ENCODE results near the gene ANKRD36B.
"Not testable (repeated sequence)": the region's sequence is repeated elsewhere in the genome, so short reads cannot be mapped to it uniquely, and the experiment has no call there.

The ANKRD36B gene

GRCh38 chr2:97548536-97548935, 41.1 kb downstream of the ANKRD36B start:
- not testable (repeated sequence) for DNase-seq

- no peak for DNase-seq
These were observed 43.0 kb downstream of the ANKRD36B start for GRCh38 chr2:97546711-97547110.

- not testable (repeated sequence) for DNase-seq
These were observed 44.8 kb downstream of the ANKRD36B start for GRCh38 chr2:97544911-97545310.

- not testable (repeated sequence) for DNase-seq
These were observed 63.8 kb downstream of the ANKRD36B start for GRCh38 chr2:97525904-97526303.

- not testable (repeated sequence) for DNase-seq
These were observed 65.9 kb downstream of the ANKRD36B start for GRCh38 chr2:97523816-97524215.

GRCh38 chr2:97522916-97523555, 66.6 kb downstream of the ANKRD36B start:
- DNase-seq, result not testable (repeated sequence)

GRCh38 chr2:97495651-97496050, 94.0 kb downstream of the ANKRD36B start:
- not testable (repeated sequence) for DNase-seq

GRCh38 chr2:97490141-97490540, 99.5 kb downstream of the ANKRD36B start:
- DNase-seq, result not testable (repeated sequence)
